ENCODE measurements around the gene TMEM98. TPM values are rescaled to one million over a fixed set of nuclear protein-coding genes. Genes with fewer than 3 reads are reported as not detected.

Gene TMEM98
- total and polyA plus RNA-seq, 9 of the 15 experiments (the other 6 are each of a cell fraction or from before 2014, with no cell fraction given): 33.5 to 164 (median 84.7) TPM

DNA sequence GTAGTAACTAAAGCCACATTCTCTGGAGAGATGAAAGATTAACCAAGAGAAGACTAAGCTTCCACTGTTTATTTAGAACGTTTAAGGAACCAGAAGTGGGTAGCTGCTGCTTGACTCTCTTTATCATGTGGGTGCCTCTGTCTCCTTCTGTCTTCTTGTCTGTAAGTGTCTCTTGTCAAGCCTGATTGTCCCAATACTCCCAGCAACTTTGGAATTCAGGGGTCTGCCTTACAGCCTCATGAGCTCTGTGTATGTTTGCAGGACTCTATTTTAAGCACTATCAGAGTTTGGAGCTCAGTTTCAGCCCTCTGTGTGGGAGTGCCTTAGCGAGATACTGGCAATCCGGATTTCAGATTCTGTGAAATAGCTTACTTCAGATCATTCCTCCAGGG is 34.4 kb downstream of the TMEM98 start (continued):
- TF ChIP-seq TEAD2 (tag; IDR thresholded peaks at IDR 0.05): no peak
- no peak for TF ChIP-seq ZKSCAN8 (CRISPR knock-in tag; IDR thresholded peaks at IDR 0.05)
- TF ChIP-seq, protein P1, sequence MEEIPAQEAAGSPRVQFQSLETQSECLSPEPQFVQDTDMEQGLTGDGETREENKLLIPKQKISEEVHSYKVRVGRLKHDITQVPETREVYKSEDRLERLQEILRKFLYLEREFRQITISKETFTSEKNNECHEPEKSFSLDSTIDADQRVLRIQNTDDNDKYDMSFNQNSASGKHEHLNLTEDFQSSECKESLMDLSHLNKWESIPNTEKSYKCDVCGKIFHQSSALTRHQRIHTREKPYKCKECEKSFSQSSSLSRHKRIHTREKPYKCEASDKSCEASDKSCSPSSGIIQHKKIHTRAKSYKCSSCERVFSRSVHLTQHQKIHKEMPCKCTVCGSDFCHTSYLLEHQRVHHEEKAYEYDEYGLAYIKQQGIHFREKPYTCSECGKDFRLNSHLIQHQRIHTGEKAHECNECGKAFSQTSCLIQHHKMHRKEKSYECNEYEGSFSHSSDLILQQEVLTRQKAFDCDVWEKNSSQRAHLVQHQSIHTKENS (CRISPR knock-in tag; IDR thresholded peaks at IDR 0.05): no peak
- TF ChIP-seq ZNF263 (CRISPR knock-in tag; IDR thresholded peaks at IDR 0.05; ENCODE audit: borderline replicate concordance): no peak
- TF ChIP-seq E2F3 (CRISPR knock-in tag; IDR thresholded peaks at IDR 0.05): no peak
- peak in 1 of 2 experiments; percentile 26; a peak in 1 of 4 replicates for TF ChIP-seq HDAC1 (IDR thresholded peaks at IDR 0.05)
- TF ChIP-seq POLR2B (IDR thresholded peaks at IDR 0.05; ENCODE audit: low read depth, partially characterized antibody): no peak
- TF ChIP-seq PML (IDR thresholded peaks at IDR 0.05; ENCODE audit: low read length): no peak
- TF ChIP-seq ZNF324 (CRISPR knock-in tag; IDR thresholded peaks at IDR 0.05): no peak
- TF ChIP-seq ZNF644 (tag; IDR thresholded peaks at IDR 0.05; ENCODE audit: low read depth): no peak
- no peak for TF ChIP-seq MYNN (IDR thresholded peaks at IDR 0.05)
- TF ChIP-seq MYNN (CRISPR knock-in tag; IDR thresholded peaks at IDR 0.05): no peak
- no peak for TF ChIP-seq CHCHD3 (CRISPR knock-in tag; IDR thresholded peaks at IDR 0.05)
- TF ChIP-seq, protein P2, sequence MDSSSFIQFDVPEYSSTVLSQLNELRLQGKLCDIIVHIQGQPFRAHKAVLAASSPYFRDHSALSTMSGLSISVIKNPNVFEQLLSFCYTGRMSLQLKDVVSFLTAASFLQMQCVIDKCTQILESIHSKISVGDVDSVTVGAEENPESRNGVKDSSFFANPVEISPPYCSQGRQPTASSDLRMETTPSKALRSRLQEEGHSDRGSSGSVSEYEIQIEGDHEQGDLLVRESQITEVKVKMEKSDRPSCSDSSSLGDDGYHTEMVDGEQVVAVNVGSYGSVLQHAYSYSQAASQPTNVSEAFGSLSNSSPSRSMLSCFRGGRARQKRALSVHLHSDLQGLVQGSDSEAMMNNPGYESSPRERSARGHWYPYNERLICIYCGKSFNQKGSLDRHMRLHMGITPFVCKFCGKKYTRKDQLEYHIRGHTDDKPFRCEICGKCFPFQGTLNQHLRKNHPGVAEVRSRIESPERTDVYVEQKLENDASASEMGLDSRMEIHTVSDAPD (CRISPR knock-in tag; IDR thresholded peaks at IDR 0.05): no peak
- TF ChIP-seq, protein P3, sequence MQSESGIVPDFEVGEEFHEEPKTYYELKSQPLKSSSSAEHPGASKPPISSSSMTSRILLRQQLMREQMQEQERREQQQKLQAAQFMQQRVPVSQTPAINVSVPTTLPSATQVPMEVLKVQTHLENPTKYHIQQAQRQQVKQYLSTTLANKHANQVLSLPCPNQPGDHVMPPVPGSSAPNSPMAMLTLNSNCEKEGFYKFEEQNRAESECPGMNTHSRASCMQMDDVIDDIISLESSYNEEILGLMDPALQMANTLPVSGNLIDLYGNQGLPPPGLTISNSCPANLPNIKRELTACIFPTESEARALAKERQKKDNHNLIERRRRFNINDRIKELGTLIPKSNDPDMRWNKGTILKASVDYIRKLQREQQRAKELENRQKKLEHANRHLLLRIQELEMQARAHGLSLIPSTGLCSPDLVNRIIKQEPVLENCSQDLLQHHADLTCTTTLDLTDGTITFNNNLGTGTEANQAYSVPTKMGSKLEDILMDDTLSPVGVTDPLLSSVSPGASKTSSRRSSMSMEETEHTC (IDR thresholded peaks at IDR 0.05): no peak
- TF ChIP-seq MTF1 (CRISPR knock-in tag; IDR thresholded peaks at IDR 0.05; ENCODE audit: borderline replicate concordance): no peak
- TF ChIP-seq CHD4 (IDR thresholded peaks at IDR 0.05; ENCODE audit: insufficient read depth, insufficient replicate concordance, low read depth, low read length, poor library complexity, severe bottlenecking): no peak
- TF ChIP-seq POLR2G (IDR thresholded peaks at IDR 0.05; ENCODE audit: low read depth, low read length): no peak
- TF ChIP-seq, protein P4, sequence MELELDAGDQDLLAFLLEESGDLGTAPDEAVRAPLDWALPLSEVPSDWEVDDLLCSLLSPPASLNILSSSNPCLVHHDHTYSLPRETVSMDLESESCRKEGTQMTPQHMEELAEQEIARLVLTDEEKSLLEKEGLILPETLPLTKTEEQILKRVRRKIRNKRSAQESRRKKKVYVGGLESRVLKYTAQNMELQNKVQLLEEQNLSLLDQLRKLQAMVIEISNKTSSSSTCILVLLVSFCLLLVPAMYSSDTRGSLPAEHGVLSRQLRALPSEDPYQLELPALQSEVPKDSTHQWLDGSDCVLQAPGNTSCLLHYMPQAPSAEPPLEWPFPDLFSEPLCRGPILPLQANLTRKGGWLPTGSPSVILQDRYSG (tag; conservative IDR thresholded peaks at IDR 0.05; ENCODE audit: low read depth): no peak
- TF ChIP-seq SPI1 (IDR thresholded peaks at IDR 0.05; ENCODE audit: borderline replicate concordance, low read depth, low read length): no peak
- no peak for TF ChIP-seq ZNF146 (CRISPR knock-in tag; IDR thresholded peaks at IDR 0.05; ENCODE audit: unreplicated experiment)
- no peak for TF ChIP-seq TAF15 (IDR thresholded peaks at IDR 0.05; ENCODE audit: low read depth, low read length)
- TF ChIP-seq KLF13 (tag; IDR thresholded peaks at IDR 0.05; ENCODE audit: borderline replicate concordance, low read depth): no peak
- TF ChIP-seq ZSCAN32 (CRISPR knock-in tag; IDR thresholded peaks at IDR 0.05): no peak
- TF ChIP-seq ZNF197 (CRISPR knock-in tag; IDR thresholded peaks at IDR 0.05; ENCODE audit: low read depth): no peak
- peak; percentile 71 for TF ChIP-seq MEF2D (tag; conservative IDR thresholded peaks at IDR 0.05; ENCODE audit: low read depth)
- TF ChIP-seq EZH2 (IDR thresholded peaks at IDR 0.05; ENCODE audit: borderline replicate concordance, low read depth, low read length): no peak

Data from K562 (cell line).